ENCODE results near the gene CHMP3. TPM values are rescaled to one million over a fixed set of nuclear protein-coding genes. Genes with fewer than 3 reads are reported as not detected.

Gene CHMP3
- total RNA-seq, result 76.7 and 106 TPM in 2 replicates

DNA sequence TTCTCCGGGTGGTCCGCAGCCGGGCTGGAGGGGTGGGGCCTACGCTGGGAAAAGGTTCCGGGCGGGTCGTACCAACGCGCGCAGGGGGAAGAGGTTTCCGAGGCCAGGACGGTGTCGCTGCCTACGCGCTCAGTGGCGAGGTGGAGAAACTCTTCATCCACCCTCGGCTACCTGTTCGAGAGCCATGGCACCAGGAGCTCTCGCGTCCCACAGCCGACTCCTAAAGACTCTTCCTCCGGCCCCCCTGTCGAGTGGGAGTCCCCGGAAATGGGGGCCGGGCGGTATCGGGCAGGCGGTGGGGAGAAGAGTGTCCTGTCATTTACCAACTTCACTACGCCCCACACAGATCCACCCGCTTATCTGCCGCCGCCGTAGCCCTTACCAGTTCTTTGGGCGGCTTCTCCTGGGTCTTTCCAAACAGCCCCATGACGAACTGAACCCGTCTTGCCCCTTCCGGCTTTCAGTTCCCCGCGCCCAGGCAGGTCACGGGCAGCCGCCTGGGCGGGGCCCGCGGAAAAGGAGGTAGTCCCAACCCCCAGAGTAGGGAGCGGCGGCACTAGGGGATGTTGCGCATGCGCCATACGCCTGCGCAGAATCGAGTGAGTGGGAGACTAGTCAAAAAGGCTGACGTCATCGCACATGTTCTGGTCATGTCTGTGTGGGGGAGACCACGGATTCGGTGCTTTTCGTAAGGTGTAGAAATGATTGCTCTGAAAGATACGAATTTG is at the start of gene CHMP3:
Gene CHMP3, minus strand, starts transcription at position 522 of the 728 bp plus-strand sequence. Its CDS starts 95 bp downstream, at position 427.
- H3K36me3 ChIP-seq (ENCODE audit: control insufficient read depth, insufficient read depth, low read length), result no peaks in the 10 kb centered on the region
- H3K4me3 ChIP-seq (ENCODE audit: low read depth, low read length), result peak within 1 kb of the TSS; percentile 97
- DNase-seq (ENCODE audit: low read depth), result peak; percentile 85
- TF ChIP-seq, protein P1, sequence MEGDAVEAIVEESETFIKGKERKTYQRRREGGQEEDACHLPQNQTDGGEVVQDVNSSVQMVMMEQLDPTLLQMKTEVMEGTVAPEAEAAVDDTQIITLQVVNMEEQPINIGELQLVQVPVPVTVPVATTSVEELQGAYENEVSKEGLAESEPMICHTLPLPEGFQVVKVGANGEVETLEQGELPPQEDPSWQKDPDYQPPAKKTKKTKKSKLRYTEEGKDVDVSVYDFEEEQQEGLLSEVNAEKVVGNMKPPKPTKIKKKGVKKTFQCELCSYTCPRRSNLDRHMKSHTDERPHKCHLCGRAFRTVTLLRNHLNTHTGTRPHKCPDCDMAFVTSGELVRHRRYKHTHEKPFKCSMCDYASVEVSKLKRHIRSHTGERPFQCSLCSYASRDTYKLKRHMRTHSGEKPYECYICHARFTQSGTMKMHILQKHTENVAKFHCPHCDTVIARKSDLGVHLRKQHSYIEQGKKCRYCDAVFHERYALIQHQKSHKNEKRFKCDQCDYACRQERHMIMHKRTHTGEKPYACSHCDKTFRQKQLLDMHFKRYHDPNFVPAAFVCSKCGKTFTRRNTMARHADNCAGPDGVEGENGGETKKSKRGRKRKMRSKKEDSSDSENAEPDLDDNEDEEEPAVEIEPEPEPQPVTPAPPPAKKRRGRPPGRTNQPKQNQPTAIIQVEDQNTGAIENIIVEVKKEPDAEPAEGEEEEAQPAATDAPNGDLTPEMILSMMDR (IDR thresholded peaks at IDR 0.05; ENCODE audit: insufficient read depth, low read length, poor library complexity, severe bottlenecking), result no peak
- H3K27me3 ChIP-seq (ENCODE audit: control insufficient read depth, insufficient read depth, low read length), result no peaks in the 10 kb centered on the region

- TF ChIP-seq, protein P1 (IDR thresholded peaks at IDR 0.05; ENCODE audit: insufficient read depth, low read length, poor library complexity, severe bottlenecking), result no peak
- no peak for DNase-seq (ENCODE audit: low read depth)
- Histone ChIP-seq H3K27me3 (ENCODE audit: control insufficient read depth, insufficient read depth, low read length) (no peaks in the 10 kb centered on the region), H3K4me3 (ENCODE audit: low read depth, low read length) (no peak overlapping the region), H3K36me3 (ENCODE audit: control insufficient read depth, insufficient read depth, low read length) (peaks cover 3% of the 10 kb centered on the region)
These were observed 47.6 kb upstream of the CHMP3 start for GRCh38 chr2:86610871-86611270.

GRCh38 chr2:86608832-86609410 is 45.7 kb upstream of the CHMP3 start:
- H3K27me3 ChIP-seq (ENCODE audit: control insufficient read depth, insufficient read depth, low read length), result no peaks in the 10 kb centered on the region
- peaks cover 2% of the 10 kb centered on the region for H3K36me3 ChIP-seq (ENCODE audit: control insufficient read depth, insufficient read depth, low read length)
- TF ChIP-seq, protein P1 (IDR thresholded peaks at IDR 0.05; ENCODE audit: insufficient read depth, low read length, poor library complexity, severe bottlenecking), result no peak
- no peak overlapping the region for H3K4me3 ChIP-seq (ENCODE audit: low read depth, low read length)
- DNase-seq (ENCODE audit: low read depth), result no peak

GRCh38 chr2:86603905-86604304 is 40.7 kb upstream of the CHMP3 start:
- no peak for DNase-seq (ENCODE audit: low read depth)
- H3K36me3 ChIP-seq (ENCODE audit: control insufficient read depth, insufficient read depth, low read length), result no peaks in the 10 kb centered on the region
- TF ChIP-seq, protein P1 (IDR thresholded peaks at IDR 0.05; ENCODE audit: insufficient read depth, low read length, poor library complexity, severe bottlenecking), result no peak
- no peaks in the 10 kb centered on the region for H3K27me3 ChIP-seq (ENCODE audit: control insufficient read depth, insufficient read depth, low read length)
- no peak overlapping the region for H3K4me3 ChIP-seq (ENCODE audit: low read depth, low read length)

- TF ChIP-seq, protein P1 (IDR thresholded peaks at IDR 0.05; ENCODE audit: insufficient read depth, low read length, poor library complexity, severe bottlenecking), result no peak
- Histone ChIP-seq H3K36me3 (ENCODE audit: control insufficient read depth, insufficient read depth, low read length) (no peaks in the 10 kb centered on the region), H3K27me3 (ENCODE audit: control insufficient read depth, insufficient read depth, low read length) (no peaks in the 10 kb centered on the region), H3K4me3 (ENCODE audit: low read depth, low read length) (no peak overlapping the region)
- no peak for DNase-seq (ENCODE audit: low read depth)
These were observed 35.7 kb upstream of the CHMP3 start for GRCh38 chr2:86598966-86599365.
